Calu3 (cell line): ENCODE results near the gene PNKD. TPM values are rescaled to one million over a fixed set of nuclear protein-coding genes. Genes with fewer than 3 reads are reported as not detected.

Experiments used
- BruUV-seq: library from RNA; stranded (reverse); fragments of 400-500 nt; replicated peaks from 2 replicates; lab custom pipeline; 2021; lab: Mats Ljungman, UMichigan
- CTCF ChIA-PET: fragments of 300-600 bp; sonication (Branson Sonifier 250); formaldehyde crosslinking; loops from one replicate; lab custom pipeline; 2022; ENCODE audit warnings: antibody characterized with exemption; lab: Charles Lee
- DNase-seq: peaks from one replicate; pipeline ENCODE4 v3.0.0; 2022
- H3K27ac Mint-ChIP-seq: one replicate; pipeline ENCODE4 v1.8.0; 2022; ENCODE audit warnings: mixed read lengths; ENCODE audit not compliant: unreplicated experiment
- H3K27me3 Mint-ChIP-seq: one replicate; pipeline ENCODE4 v1.8.0; 2022; ENCODE audit warnings: mixed read lengths; ENCODE audit not compliant: unreplicated experiment
- H3K36me3 Mint-ChIP-seq: one replicate; pipeline ENCODE4 v1.8.0; 2022; ENCODE audit warnings: mild to moderate bottlenecking, moderate library complexity, mixed read lengths; ENCODE audit not compliant: insufficient read depth, unreplicated experiment
- H3K4me1 Mint-ChIP-seq: one replicate; pipeline ENCODE4 v1.8.0; 2022; ENCODE audit warnings: mild to moderate bottlenecking, low read depth, mixed read lengths; ENCODE audit not compliant: unreplicated experiment
- H3K4me3 Mint-ChIP-seq: one replicate; pipeline ENCODE4 v1.8.0; 2022; ENCODE audit warnings: mild to moderate bottlenecking, low read depth, moderate library complexity, mixed read lengths; ENCODE audit not compliant: unreplicated experiment
- H3K9me3 Mint-ChIP-seq: one replicate; pipeline ENCODE4 v1.8.0; 2022; ENCODE audit warnings: low read depth, mixed read lengths; ENCODE audit not compliant: unreplicated experiment
- intact Hi-C: fragments of 100-400 bp; cut with micrococcal nuclease; formaldehyde crosslinking; loops from one replicate; pipeline ENCODE4 v1.10.0; 2022; ENCODE audit not compliant: unreplicated experiment
- total RNA-seq: library from RNA; stranded (reverse); gene quantifications from 2 replicates; pipeline ENCODE4 v1.2.3, GENCODE V29; 2022
- TF ChIP-seq, protein P1 (sequence below): fragments of 200-600 bp; IDR thresholded peaks from one replicate; pipeline ENCODE4 v1.8.0; 2022; ENCODE audit warnings: antibody characterized with exemption; ENCODE audit not compliant: unreplicated experiment

The PNKD gene
- total RNA-seq, 1 experiment from 2014 or later = 46.8 TPM

DNA sequence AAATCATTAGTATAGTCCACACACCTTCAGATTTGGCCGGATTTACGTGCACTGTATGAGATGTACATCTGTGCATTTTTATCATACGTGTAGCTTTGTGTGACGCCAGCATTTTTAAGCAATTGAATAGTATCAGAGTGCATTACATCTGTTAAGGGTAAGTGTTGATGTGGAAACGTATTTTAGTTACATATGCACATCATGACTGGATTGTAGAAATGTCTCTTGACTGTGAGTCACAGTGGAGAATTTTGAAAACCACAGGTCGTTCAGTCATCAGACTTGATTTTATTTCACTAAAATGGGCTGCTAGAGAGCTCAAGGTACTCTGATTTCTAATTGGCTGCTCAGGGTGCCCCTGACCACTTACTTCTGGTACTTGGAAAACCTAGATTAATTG, 14.9 kb upstream of the PNKD start:
- H3K9me3 Mint-ChIP-seq = no peaks in the 10 kb centered on the region
- no peaks in the 10 kb centered on the region for H3K27me3 Mint-ChIP-seq
- H3K4me3 Mint-ChIP-seq = no peak overlapping the region
- no peak for DNase-seq
- H3K4me1 Mint-ChIP-seq = peaks cover 7% of the 10 kb centered on the region
- peaks cover 86% of the 10 kb centered on the region for H3K36me3 Mint-ChIP-seq
- no TSS peak for BruUV-seq
- H3K27ac Mint-ChIP-seq = no peak overlapping the region
- intact Hi-C loops = no loop called here
- TF ChIP-seq, protein P1, sequence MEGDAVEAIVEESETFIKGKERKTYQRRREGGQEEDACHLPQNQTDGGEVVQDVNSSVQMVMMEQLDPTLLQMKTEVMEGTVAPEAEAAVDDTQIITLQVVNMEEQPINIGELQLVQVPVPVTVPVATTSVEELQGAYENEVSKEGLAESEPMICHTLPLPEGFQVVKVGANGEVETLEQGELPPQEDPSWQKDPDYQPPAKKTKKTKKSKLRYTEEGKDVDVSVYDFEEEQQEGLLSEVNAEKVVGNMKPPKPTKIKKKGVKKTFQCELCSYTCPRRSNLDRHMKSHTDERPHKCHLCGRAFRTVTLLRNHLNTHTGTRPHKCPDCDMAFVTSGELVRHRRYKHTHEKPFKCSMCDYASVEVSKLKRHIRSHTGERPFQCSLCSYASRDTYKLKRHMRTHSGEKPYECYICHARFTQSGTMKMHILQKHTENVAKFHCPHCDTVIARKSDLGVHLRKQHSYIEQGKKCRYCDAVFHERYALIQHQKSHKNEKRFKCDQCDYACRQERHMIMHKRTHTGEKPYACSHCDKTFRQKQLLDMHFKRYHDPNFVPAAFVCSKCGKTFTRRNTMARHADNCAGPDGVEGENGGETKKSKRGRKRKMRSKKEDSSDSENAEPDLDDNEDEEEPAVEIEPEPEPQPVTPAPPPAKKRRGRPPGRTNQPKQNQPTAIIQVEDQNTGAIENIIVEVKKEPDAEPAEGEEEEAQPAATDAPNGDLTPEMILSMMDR = no peak
- CTCF ChIA-PET = no interaction called here

DNA sequence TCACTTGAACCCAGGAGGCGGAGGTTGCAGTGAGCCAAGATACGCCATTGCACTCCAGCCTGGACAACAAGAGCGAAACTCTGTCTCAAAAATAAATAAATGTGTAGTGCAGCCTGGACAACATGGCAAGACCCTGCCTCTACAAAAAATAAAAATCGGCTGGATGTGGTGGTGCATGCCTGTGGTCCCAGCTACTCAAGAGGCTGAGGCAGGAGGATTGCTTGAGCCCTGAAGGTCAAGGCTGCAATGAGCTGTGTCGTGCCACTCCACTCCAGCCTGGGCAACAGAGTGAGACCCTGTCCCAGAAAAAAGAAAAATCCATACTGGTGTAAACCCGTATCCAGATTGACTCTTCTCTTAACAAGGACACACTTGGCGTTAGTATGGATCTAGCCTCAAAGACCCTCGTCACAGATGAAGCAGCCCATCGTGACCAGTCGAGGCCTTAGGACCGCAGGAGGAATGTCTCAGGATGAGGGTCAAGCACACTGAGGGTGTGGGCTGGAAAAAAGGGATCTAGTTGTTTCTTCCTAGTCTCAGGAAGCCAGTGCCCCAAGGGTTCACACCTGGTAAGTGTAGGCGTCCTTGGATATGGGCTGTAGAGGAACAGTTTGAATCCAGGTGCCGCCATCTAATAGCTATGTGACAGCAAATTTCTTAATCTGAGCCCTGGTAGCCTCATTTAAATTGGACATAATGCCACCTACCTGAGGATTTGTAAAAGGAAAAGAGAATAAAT, 13.5 kb upstream of the PNKD start:
- intact Hi-C loops = no loop called here

DNA sequence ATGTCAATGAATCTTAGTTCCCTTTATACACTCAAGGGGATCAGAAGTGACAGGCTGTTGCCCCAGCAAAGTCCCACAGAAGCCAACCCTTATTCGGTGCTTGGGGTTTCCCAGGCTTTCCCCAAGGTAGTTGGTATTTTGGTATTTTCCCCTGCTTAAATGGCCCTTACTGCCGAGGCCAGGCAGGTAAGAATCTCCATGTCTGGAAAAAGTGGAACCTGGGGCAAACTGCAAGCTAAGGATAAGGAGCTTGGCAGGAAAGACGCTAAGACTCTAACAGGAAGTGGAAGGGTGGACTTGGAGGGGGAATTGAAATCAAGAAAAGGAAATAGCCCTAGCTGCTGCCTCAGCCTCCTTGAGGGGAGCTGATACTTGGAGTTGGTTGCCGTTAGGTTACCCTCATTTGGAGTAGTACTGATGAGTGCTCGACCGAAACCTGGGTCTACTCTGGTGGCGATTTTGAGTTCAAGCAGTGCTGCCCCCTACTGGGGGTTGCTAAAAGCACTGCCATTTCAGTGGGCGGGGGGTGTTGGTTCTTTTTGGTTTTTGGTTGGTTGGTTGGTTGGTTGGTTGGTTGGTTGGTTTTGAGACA, 12.8 kb upstream of the PNKD start:
- no peak overlapping the region for H3K4me3 Mint-ChIP-seq
- no peaks in the 10 kb centered on the region for H3K9me3 Mint-ChIP-seq
- TF ChIP-seq, protein P1 = peak; percentile 75
- intact Hi-C loops = no loop called here
- no peaks in the 10 kb centered on the region for H3K27me3 Mint-ChIP-seq
- CTCF ChIA-PET = interaction anchor here (0.7 to 1.1 kb wide), 2 partner anchors 27 to 99 kb away, joined by 3 read pairs; partner anchors contain the start of gene CATIP
- H3K4me1 Mint-ChIP-seq = peaks cover 19% of the 10 kb centered on the region
- no TSS peak for BruUV-seq
- peak; percentile 25 for DNase-seq
- peaks cover 68% of the 10 kb centered on the region for H3K36me3 Mint-ChIP-seq
- no peak overlapping the region for H3K27ac Mint-ChIP-seq

More for the DNA sequence above, 13.5 kb upstream of the PNKD start:
- Mint-ChIP-seq H3K27ac (no peak overlapping the region), H3K4me3 (no peak overlapping the region), H3K4me1 (peaks cover 19% of the 10 kb centered on the region), H3K36me3 (peaks cover 75% of the 10 kb centered on the region), H3K9me3 (no peaks in the 10 kb centered on the region), H3K27me3 (no peaks in the 10 kb centered on the region)
- CTCF ChIA-PET = interaction anchor here (1.1 kb wide), 1 partner anchor 100 kb away, joined by 3 read pairs; the partner anchor contains the start of gene CATIP
- DNase-seq = no peak
- BruUV-seq = no TSS peak
- TF ChIP-seq, protein P1 = no peak

DNA sequence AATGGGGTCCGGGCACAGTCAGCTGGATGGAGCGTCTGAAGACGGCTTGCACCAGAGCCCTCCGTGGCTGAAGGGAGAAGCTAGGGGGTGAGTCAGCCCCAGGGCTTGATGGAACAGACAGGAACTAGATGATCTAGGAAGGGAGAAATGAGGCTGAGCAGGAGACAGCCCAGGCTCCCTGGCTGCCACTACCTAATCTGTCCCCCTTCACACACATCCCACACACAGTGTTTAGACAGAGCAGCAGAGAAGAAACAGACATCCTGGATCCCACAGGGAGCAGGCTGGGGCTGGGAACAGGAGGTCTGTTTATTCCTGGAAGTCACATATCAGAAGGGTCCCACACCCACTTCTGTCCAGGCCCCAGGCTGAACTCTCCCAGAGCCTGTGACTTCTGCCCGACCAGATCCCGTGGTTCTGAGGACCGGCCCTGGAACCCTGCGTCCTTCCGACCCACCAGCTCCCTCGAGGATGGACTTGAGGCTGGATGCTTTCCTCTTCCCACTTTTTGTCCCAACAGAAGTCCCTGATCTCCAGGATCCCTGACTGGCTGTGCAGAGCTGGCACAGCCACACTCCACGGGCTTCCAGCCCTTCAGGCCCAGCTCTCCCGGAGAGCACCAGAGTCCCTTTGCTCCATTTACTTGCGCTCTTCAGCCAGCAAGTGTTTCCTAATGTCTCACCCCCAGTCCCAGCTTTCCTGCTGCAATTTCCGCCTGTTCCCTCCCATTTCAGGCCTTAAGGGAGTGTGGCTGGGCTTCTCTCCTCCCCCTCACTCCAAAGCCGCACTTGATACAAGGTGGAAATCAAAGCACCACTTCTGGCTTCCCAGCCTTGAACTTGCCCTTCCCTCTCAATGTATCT, 11.0 kb upstream of the PNKD start:
- Mint-ChIP-seq H3K4me3 (no peak overlapping the region), H3K4me1 (peaks cover 19% of the 10 kb centered on the region), H3K9me3 (no peaks in the 10 kb centered on the region), H3K36me3 (peaks cover 66% of the 10 kb centered on the region), H3K27me3 (no peaks in the 10 kb centered on the region), H3K27ac (peak overlapping the region; percentile 5)
- CTCF ChIA-PET = no interaction called here
- no peak for DNase-seq
- intact Hi-C loops = no loop called here
- no TSS peak for BruUV-seq
- TF ChIP-seq, protein P1 = no peak
